Stimulated activated CD4-positive, alpha-beta T cell treated with anti-CD3 and anti-CD28 coated beads, Interleukin-15, amount 100 ng/mL, for 24 hours (primary cell): ENCODE data around the gene TNRC18.
"Not testable (repeated sequence)": the region's sequence is repeated elsewhere in the genome, so short reads cannot be mapped to it uniquely, and the experiment has no call there.

ENCODE experiments used
- DNase-seq: peaks from one replicate; pipeline ENCODE4 v3.0.0-alpha.2; 2020

Gene TNRC18

DNA sequence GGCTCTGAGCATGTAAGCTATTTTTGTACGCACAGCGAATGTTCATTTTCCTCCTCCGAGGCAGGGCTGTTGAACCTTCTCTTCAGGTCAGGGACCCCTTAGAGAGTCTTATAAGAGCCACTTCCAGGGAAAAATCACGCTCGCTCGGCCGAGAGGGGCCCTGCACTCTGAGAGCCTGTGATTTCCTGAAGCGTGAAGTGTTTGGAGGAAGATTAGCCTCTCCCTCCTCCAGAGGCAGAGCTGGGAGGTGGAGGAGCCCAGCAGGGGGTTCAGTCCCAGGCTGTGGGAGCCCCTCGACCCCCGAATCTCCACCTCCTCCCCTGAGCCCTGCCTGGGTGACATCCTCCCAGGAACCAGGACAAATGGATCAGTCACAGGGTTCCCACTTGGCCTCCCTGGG lies 160.6 kb downstream of the TNRC18 start:
- not testable (repeated sequence) for DNase-seq

DNA sequence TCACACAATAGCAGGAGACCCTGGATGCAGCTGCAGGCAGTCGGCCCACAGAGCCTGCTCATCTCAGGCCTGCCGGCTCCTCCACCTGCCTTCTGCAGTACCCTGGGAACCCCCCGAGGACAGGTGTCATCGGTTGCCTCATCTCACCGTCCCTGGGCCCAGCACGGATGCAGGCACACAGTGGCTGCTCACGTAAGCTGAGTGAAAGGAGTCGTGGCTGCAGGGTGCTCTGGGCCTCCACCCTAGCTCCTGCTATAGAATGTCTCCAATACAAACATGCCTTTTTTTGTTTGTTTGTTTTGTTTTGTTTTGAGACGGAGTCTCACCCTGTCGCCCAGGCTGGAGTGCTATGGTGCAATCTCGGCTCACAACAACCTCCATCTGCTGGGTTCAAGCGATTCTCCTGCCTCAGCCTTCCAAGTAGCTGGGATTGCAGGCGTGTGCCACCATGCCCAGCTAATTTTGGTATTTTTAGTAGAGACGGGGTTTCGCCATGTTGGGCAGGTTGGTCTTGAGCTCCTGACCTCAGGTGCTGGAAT lies 163.0 kb downstream of the TNRC18 start:
- not testable (repeated sequence) for DNase-seq
